Stimulated activated CD8-positive, alpha-beta memory T cell treated with anti-CD3 and anti-CD28 coated beads, Interleukin-7, amount 100 ng/mL, for 1 hour (primary cell): Measurements from ENCODE around the gene RPN2.
"Not testable (repeated sequence)": the region's sequence is repeated elsewhere in the genome, so short reads cannot be mapped to it uniquely, and the experiment has no call there.

ENCODE experiments used
- DNase-seq, 2 donors: peaks; one replicate each; pipeline ENCODE4 v3.0.0-alpha.2; 2020; ENCODE audit warnings: low read depth in 2 of 2

Gene RPN2

GRCh38 chr20:37178839-37179682 is at the start of gene RPN2, which contains the start of gene MROH8:
TSS of gene RPN2 (plus strand) at chr20:37179330. CDS start at chr20:37179357, 27 bp downstream.
TSS of gene MROH8 (minus strand) at chr20:37179548.
- peak; percentile 86 to 88 for DNase-seq

DNA sequence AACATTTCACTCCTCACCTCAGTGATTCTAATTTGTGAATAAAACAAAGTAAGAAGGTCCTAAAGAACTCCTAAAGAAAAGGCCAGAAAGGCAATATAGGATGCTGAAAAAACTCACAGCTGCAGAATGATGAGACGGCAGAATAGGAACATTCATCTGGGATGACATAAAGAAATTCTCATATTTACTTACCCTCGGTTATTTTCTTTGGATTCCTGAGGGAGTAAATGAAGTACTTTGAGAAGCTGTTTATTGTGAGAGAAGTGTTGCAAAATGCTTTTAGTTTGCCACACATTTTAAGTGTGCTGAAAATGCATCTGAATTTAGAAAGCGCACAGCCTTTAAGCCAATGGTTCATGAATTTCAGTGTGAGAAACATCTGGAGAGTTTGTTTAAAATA is 47.6 kb upstream of the RPN2 start:
- no peak for DNase-seq

GRCh38 chr20:37133952-37134351 is 45.2 kb upstream of the RPN2 start:
- no peak for DNase-seq

GRCh38 chr20:37137547-37137946 is 41.6 kb upstream of the RPN2 start:
- DNase-seq, result no peak

DNA sequence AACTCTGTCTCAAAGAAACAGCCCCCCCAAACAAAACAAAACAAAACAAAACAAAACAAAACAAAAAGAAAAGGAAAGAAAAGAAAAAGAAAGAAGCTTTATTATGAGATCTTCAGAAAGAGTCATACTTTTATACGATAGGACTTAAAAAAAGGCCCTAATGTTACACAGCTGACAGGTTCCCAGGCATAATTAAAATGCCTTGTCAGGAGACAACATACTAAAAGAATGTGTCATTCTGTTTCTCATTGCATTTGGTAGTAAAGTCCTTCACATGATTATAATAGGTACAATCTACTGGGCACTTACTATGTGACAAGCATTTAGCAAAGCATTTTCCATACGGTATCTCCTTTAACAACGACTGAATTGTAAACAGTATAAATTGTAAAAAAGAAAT is 36.4 kb upstream of the RPN2 start:
- DNase-seq, result no peak

DNA sequence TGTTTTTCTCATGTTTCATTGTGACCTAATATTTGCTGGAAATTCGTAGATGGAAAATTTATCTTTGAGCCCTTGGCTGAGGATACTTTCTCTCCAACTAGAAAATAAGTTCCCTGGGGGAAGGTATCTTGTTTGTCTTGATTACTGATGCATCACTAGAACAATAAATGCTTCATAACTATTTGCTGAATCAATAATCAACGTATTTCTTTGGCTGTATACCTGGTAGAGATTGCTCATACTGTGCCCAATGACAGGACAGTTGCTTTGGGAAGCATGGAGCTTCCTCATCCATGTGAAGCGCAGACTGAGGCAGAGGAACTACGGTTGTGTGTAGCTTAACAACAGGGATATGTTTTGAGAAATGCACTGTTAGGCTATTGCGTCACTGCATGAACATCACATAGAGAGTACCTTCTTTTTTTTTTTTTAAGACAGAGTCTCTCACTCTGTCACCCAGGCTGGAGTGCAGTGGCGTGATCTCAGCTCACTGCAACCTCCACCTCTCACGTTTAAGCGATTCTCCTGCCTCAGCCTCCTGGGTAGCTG is 34.2 kb upstream of the RPN2 start:
- DNase-seq, result no peak

GRCh38 chr20:37147250-37147649 is 31.9 kb upstream of the RPN2 start:
- no peak for DNase-seq

DNA sequence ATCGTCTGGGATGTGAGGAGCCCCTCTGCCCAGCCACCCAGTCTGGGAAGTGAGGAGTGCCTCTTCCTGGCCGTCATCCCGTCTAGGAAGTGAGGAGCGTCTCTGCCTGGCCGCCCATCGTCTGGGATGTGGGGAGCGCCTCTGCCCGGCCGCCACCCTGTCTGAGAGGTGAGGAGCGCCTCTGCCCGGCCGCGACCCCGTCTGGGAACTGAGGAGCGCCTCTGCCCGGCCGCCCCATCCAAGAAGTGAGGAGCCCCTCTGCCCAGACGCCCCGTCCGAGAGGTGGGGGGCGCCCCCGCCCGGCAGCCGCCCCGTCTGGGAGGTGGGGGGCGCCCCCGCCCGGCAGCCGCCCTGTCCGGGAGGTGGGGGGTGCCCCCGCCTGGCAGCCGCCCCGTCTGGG is 28.3 kb upstream of the RPN2 start:
- DNase-seq, result not testable (repeated sequence)

DNA sequence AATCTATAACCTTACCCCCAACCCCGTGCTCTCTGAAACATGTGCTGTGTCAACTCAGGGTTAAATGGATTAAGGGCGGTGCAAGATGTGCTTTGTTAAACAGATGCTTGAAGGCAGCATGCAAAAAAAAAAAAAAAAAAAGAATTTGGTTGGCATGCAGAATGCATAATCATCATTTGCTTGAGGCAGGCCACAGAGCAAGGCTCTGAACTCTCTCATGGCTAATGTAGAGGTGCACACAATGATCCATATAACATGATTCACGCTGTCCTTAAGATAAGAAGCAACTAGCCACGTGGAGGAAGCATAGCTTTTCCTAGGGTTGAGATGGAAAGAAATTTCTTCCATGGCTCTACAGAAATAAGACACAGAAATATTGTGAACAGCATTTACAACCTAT is 27.6 kb upstream of the RPN2 start:
- no peak for DNase-seq

- no peak for DNase-seq
These were observed 26.8 kb upstream of the RPN2 start for GRCh38 chr20:37152284-37152683.

DNA sequence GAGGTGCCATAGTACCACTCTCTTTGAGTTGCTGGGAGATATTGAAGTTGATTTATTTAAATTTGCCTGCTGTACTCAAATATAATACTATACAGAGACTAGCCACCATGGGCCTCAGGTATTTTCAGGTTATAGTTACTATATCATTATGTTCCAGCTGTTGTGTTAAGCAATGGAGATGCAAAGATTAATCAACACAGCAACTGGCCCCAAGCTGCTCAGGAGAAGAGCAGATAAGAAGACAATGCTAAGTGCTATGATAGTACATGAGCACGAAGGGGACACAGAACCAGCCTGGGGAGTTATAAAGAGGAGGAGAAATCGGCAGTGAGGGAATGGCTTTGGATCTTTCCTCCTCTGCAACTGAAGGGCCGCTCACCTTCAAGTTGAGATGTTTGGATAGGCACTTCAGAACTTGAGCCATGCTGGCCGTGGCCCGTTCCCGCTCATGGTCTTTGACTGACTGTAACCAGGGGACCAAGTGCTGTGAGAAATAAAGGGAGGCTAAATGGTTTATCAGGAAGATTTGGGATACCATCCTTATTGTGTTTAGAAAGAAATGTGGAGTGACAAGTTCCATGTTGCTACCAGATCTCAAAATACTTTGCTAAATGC is 24.3 kb upstream of the RPN2 start:
- no peak for DNase-seq

DNA sequence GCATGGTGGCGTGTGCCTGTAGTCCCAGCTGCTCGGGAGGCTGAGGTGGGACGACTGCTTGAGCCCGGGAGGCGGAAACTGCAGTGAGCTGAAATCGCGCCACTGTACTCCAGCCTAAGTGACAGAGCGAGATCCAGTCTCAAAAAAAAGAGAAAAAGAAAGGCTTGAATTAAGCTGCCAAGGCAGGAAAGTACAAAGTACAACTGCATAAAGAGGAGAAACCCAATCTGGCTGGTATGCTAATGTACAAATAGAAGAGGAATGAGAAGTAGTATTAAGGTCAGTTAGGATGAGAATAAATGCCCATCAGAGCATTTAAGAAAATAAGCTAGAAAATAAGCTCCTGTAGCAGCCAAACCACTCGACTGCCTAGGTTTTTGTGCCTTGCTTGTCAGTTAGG is 23.1 kb upstream of the RPN2 start:
- no peak for DNase-seq

DNA sequence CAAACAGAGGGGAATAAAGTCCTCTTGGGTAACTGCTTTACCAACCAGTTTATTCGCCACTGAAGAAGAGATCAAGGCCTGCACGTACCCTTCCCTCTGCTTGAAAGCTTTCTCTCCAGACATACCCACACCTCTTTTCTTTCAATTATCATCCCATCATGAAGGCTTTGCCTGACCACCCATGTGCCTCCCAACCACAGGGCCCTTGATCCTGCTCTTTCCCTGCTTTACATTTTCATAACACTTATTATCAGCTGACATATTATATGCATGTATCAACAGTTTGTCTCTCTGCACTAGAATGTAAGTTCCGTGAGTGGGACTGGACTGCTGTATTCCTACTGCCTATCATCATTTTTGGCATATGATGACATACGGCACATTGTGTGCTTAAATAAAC is 20.9 kb upstream of the RPN2 start:
- no peak for DNase-seq

DNA sequence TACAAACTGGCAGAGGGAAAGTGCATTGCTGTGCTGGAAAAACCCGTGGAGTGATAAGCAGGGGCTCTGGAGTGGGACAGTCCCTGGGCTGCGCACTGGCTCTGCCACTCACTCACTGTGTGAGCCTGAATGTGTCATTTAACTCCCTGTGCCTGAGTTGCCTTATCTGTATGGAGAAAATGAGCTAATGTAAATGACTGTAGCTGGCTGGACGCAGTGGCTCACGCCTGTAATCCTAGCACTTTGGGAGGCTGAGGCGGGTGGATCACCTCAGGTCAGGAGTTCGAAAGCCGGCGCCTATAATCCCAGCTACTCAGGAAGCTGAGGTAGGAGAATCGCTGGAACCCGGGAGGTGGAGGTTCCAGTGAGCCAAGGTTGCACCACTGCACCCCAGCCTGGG is 18.4 kb upstream of the RPN2 start:
- DNase-seq, result no peak

DNA sequence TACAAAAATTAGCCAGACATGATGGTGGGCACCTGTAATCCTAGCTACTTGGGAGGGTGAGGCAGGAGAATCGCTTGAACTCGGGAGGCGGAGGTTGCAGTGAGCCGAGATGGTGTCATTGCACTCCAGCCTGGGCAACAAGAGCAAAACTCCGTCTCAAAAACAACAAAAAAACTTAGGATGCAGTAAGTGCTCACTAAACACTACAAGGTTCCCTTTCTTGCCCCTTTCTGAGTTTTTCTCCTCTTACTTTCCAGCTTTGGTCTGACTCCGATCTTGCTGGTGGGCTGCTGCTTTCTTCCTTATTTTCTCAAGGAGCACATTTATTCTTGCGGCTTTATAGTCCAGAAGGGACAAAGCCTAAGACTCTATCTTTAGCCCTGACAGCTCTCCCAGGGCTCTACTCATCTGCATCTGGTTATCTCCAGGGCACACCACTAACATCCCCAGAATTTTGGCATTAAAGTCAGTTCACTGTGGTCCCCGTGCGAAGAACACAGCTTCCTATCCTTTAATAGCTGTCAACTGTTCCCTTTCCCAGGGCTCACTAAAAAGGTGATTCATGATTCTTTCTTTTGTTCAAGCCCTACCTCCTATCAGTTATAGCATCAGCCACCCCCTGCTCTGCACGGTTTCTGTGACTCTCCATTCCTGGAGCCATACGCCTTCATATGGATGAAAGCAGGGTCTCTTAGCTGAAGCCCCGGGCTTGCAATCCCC is 17.1 kb upstream of the RPN2 start:
- no peak for DNase-seq

DNA sequence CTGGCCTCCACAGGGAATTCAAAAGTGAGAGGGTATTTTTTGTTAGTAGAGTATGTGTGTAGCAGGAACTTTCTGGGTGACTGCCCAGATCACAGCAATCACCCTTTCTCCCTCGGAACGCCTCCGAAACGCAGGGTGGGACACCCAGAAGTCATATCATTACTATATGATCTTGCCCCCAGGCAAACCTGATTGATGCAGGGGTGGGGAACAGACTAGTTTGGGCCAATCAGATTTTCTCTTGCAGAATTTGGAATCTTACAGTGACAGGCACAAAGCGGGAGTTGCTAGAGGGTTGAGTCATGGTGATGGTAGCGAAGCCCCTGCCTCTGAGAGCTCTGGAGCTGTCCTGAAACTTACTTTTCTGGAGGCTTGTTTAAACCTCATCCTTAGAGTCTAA is 16.5 kb upstream of the RPN2 start:
- DNase-seq, result no peak

DNA sequence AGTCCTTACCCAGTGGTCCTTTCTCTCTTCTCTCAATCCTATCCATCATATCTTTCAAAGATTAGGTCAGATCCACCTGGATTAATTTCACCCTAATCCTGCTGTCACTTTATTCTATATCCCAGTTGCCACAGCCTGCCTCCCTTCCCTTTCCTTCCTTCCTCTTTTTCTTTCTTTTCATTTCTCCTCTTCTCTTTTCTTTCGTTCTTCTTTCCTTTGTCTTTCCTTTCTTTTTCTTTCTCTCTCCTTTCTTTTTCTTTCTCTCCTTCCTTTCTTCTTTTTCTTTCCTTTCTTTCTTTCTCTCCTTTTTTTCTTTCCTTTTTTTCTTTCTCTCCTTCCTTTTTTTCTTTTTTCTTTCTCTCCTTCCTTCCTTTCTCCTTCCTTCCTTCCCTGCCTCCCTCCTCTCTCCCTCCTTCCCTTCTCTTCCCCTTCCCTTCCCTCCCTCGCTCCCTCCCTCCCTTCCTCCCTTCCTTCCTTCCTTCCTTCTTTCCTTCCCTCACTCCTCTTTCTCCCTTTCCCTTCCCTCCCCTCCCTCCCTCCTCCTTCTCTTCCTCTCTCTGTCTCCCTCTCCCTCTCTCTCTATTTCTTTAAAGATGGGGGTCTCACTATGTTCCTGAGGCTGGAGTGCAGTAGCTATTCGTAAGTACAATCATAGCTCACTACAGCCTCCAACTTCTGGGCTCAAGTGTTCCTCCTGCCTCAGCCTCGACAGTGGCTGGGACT is 15.1 kb upstream of the RPN2 start:
- no peak for DNase-seq

DNA sequence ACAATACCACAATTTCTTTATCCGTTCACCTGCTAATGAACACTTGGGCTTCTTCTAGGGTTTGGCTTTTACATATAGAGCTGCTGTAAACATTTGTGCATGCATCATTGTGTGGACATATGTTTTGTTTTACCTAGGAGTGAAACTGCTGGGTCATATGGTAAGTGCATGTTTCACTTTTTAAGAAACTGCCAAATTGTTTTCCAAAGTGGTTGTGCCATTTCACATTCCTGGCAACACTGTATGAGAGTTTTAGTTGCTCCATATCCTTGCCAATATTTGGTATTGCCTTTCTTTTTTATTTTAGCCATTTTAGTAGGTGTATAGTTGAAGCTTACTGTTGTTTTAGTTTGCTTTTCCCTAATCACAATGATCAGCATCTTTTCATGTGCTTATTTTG is 14.1 kb upstream of the RPN2 start:
- no peak for DNase-seq

GRCh38 chr20:37166867-37167266 is 12.3 kb upstream of the RPN2 start:
- DNase-seq, result no peak

GRCh38 chr20:37172836-37173235 is 6.3 kb upstream of the RPN2 start:
- DNase-seq, result no peak

DNA sequence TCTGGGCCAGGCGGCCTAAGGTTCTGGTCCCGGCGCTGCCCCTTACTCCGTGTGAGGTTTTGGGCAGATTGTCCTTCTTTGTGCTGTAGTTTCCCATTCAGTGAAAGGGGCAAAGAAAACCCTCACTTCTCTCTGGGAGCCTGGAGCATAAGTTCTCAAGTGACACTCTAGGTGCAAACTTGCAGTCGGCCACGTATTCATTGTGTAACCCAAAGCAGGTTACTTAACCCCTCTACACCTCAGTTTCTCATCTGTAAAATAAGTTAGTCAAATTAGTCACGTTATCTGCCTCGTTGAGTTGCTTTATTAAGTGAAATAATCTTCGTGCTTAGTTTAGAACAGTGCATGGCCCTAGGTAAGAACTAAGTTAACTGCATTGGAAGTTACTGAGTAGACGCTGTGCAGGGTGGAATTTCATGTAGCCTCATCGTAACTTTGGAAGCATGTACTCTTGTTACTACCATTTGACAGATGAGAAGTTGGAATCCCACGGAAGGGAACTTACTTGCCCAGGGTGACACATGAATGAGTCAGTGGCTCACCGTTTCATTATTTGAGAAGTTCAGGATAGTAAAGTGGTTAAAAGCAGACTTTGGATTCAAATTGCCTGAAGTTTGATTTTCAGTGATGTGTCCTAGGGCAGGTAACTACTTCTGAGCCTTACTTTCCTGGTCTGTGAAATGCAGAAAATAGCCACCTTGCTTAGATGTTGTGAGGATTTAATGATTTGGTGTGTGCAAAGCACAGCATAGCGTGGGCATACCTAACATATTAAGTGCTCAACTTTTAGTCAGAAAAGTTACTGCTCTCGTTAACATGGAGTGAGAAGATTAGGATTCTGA is 774 bp downstream of the RPN2 start:
- DNase-seq, result no peak
